Suprapubic skin (tissue), 4 donors: ENCODE data around the gene KCTD17.

Experiments
- CTCF ChIP-seq, 2 donors: fragments of 200-600 bp in 1 of 2; fragments of 450-650 bp in 1 of 2; sonication (generic) in 1 of 2; IDR thresholded peaks; one replicate each; pipeline ENCODE4 v1.5.1; 2016 to 2019; ENCODE audit warnings: antibody characterized with exemption in 2 of 2, mild to moderate bottlenecking in 1 of 2, moderate library complexity in 1 of 2
- EP300 ChIP-seq: sonication (generic); formaldehyde crosslinking; IDR thresholded peaks from one replicate; pipeline ENCODE4 v1.6.1; 2017; ENCODE audit warnings: antibody characterized with exemption
- POLR2A ChIP-seq, 2 donors: fragments of 450-650 bp; IDR thresholded peaks; one replicate each; pipeline ENCODE4 v1.6.1; 2017; ENCODE audit warnings: antibody characterized with exemption in 2 of 2, mild to moderate bottlenecking in 2 of 2, moderate library complexity in 2 of 2
- POLR2AphosphoS5 ChIP-seq, 3 donors: sonication (generic); formaldehyde crosslinking; IDR thresholded peaks; one replicate each; pipeline ENCODE4 v1.6.1; 2017; ENCODE audit warnings: antibody characterized with exemption in 3 of 3

- TF ChIP-seq POLR2A (IDR thresholded peaks at IDR 0.05), result no peak
- no peak for TF ChIP-seq CTCF (IDR thresholded peaks at IDR 0.05)
- TF ChIP-seq POLR2AphosphoS5 (IDR thresholded peaks at IDR 0.05), result no peak
- no peak for TF ChIP-seq EP300
Measured at GRCh38 chr22:37088750-37089408, 37.3 kb downstream of the KCTD17 start.
